ENCODE data around the gene SDC1.

DNA sequence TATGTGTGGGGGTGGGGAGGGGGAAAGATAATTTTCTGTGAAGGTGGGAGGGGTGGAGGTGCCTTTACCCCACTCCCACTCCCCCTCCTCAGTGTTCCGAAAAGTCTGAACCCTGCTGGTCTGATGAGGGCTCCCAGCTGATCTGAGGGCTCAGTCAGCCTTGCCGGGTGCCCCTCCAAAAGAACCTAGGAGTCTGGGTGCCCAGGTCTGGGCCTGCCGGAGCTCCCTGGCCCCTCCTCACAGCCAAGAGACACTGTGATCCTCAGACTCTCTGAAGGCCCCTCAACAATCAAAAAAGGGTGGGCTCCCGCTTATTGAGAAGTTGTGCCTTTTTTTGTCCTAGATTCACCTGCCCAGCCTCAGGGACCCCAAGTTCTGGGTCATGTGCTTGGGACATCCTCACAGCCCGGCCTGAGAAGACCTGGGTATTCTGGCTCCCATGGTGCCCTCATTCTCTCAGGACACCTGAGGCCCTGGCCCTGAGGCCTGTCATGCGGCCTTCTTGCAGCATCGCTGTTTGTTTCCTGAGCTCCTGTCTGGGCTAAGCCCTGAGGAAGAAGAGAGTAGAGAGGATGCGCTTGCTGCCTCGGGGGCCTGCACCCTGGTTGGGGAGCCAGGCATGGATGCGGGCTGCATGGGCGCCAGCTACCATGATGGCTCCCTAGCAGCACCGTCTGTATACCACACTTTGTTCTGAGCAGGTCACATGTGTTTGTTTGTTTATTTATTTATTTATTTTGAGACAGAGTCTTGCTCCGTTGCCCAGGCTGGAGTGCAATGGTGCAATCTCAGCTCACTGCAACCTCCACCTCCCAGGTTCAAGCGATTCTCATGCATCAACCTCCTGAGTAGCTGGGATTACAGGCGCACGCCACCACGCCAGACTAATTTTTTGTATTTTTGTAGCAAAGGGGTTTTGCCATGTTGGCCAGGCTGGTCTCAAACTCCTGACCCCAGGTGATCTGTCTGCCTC is 44.0 kb downstream of the SDC1 start:
- TF ChIP-seq, protein P1, sequence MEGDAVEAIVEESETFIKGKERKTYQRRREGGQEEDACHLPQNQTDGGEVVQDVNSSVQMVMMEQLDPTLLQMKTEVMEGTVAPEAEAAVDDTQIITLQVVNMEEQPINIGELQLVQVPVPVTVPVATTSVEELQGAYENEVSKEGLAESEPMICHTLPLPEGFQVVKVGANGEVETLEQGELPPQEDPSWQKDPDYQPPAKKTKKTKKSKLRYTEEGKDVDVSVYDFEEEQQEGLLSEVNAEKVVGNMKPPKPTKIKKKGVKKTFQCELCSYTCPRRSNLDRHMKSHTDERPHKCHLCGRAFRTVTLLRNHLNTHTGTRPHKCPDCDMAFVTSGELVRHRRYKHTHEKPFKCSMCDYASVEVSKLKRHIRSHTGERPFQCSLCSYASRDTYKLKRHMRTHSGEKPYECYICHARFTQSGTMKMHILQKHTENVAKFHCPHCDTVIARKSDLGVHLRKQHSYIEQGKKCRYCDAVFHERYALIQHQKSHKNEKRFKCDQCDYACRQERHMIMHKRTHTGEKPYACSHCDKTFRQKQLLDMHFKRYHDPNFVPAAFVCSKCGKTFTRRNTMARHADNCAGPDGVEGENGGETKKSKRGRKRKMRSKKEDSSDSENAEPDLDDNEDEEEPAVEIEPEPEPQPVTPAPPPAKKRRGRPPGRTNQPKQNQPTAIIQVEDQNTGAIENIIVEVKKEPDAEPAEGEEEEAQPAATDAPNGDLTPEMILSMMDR (IDR thresholded peaks at IDR 0.05) = no peak
- TF ChIP-seq EP300 (IDR thresholded peaks at IDR 0.05) (no peak), POLR2A (IDR thresholded peaks at IDR 0.05) (no peak), POLR2AphosphoS5 (IDR thresholded peaks at IDR 0.05) (no peak)
